ENCODE measurements around the gene ZNF750. TPM values are rescaled to one million over a fixed set of nuclear protein-coding genes. Genes with fewer than 3 reads are reported as not detected.
A peak's percentile ranks its signal among the peaks of the same experiment; 100 is the strongest.

ZNF750 gene
- total RNA-seq, 4 donors from 2014 or later = not detected

GRCh38 chr17:82845163-82845807 is 5.5 kb upstream of the ZNF750 start:
- Histone ChIP-seq H3K4me1 (peaks cover 0 to 11% (median 5%) of the 10 kb centered on the region in 4 donors), H3K9me3 (no peaks in the 10 kb centered on the region), H3K27ac (peak overlapping the region in 2 of 4 donors; percentile 7 to 70), H3K27me3 (no peaks in the 10 kb centered on the region), H3K36me3 (no peaks in the 10 kb centered on the region), H3K4me3 (no peak overlapping the region)
- in situ Hi-C loops (cut with MboI; ENCODE audit: low pct_ligation_motif_present in 1 of 4, low pct_unique_long_range_greater_than_20kb in 1 of 4, low sequenced_read_pairs in 3 of 4) (no loop called here), intact Hi-C loops (cut with DNase I; ENCODE audit: low total_unique reads) (no loop called here)
- DNase-seq = no peak
- TF ChIP-seq CTCF (IDR thresholded peaks at IDR 0.05) (no peak), POLR2A (IDR thresholded peaks at IDR 0.05) (no peak), POLR2AphosphoS5 (IDR thresholded peaks at IDR 0.05) (no peak), EP300 (IDR thresholded peaks at IDR 0.05; ENCODE audit: low read depth) (no peak)
- WGBS, 2 donors (ENCODE audit: low coverage in 1 of 2) = 80 to 84% methylated on average over 17 to 24 of the region's 24 CpGs

GRCh38 chr17:82844796-82845162 is 5.0 kb upstream of the ZNF750 start:
- no peak overlapping the region for H3K27ac ChIP-seq
- no peaks in the 10 kb centered on the region for H3K27me3 ChIP-seq
- 88% methylated on average over 11 of the region's 11 CpGs; no CpG with 5 or more reads in 1 of the 2 donors for WGBS, 2 donors (ENCODE audit: low coverage in 1 of 2)
- H3K9me3 ChIP-seq = no peaks in the 10 kb centered on the region
- TF ChIP-seq POLR2A (IDR thresholded peaks at IDR 0.05) (no peak), EP300 (IDR thresholded peaks at IDR 0.05; ENCODE audit: low read depth) (no peak), POLR2AphosphoS5 (IDR thresholded peaks at IDR 0.05) (no peak), CTCF (IDR thresholded peaks at IDR 0.05) (no peak)
- in situ Hi-C loops (cut with MboI; ENCODE audit: low pct_ligation_motif_present in 1 of 4, low pct_unique_long_range_greater_than_20kb in 1 of 4, low sequenced_read_pairs in 3 of 4) (no loop called here), intact Hi-C loops (cut with DNase I; ENCODE audit: low total_unique reads) (no loop called here)
- H3K4me1 ChIP-seq = peaks cover 0 to 11% (median 5%) of the 10 kb centered on the region in 4 donors
- H3K4me3 ChIP-seq = no peak overlapping the region
- DNase-seq = no peak
- no peaks in the 10 kb centered on the region for H3K36me3 ChIP-seq

DNA sequence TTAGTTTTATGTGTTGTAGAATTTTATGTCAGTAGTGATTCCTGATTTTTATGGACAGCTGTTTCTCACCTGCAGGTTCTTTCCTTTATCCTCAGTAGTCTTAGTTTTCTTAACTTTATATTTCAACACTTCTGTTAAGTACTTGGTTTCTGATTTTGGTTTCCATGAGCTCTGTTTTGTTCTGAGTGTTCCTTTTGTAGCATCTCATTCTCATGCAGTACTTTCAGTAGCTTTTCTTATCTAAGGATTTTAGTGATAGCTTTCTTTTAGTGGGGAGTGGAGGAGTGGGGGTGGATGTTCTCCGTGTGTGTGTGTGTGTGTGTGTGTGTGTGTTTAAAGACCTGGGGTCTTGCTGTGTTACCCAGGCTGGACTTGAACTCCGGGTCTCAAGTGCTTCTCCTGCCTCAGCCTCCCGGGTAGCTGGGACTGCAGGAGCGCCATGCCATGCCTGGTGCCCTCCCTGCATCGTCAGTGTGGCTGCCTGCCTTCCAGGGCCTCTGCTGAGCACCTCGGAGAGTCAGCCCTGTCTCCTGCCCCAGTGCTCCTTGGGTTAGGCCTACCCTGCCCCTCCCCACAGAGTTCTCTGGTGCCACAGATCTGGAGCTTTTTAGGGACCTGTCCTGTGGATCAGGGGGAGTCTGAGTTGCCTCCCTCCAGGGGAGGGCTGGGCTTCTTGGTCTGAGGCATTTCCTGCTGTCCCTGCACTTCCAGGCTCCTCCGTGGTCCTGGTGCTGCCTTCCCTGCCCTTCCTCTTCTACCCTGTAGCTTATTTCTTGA is 4.3 kb upstream of the ZNF750 start:
- Histone ChIP-seq H3K27me3 (no peaks in the 10 kb centered on the region), H3K4me1 (peaks cover 0 to 11% (median 5%) of the 10 kb centered on the region in 4 donors), H3K4me3 (no peak overlapping the region), H3K27ac (no peak overlapping the region), H3K36me3 (no peaks in the 10 kb centered on the region), H3K9me3 (no peaks in the 10 kb centered on the region)
- intact Hi-C loops (cut with DNase I; ENCODE audit: low total_unique reads) = no loop called here
- in situ Hi-C loops (cut with MboI; ENCODE audit: low pct_ligation_motif_present in 1 of 4, low pct_unique_long_range_greater_than_20kb in 1 of 4, low sequenced_read_pairs in 3 of 4) = no loop called here
- TF ChIP-seq POLR2AphosphoS5 (IDR thresholded peaks at IDR 0.05) = no peak
- no peak for TF ChIP-seq CTCF (IDR thresholded peaks at IDR 0.05)
- no peak for TF ChIP-seq EP300 (IDR thresholded peaks at IDR 0.05; ENCODE audit: low read depth)
- no peak for TF ChIP-seq POLR2A (IDR thresholded peaks at IDR 0.05)
- 86% methylated on average over 7 of the region's 7 CpGs; no CpG with 5 or more reads in 1 of the 2 donors for WGBS, 2 donors (ENCODE audit: low coverage in 1 of 2)
- DNase-seq = no peak

DNA sequence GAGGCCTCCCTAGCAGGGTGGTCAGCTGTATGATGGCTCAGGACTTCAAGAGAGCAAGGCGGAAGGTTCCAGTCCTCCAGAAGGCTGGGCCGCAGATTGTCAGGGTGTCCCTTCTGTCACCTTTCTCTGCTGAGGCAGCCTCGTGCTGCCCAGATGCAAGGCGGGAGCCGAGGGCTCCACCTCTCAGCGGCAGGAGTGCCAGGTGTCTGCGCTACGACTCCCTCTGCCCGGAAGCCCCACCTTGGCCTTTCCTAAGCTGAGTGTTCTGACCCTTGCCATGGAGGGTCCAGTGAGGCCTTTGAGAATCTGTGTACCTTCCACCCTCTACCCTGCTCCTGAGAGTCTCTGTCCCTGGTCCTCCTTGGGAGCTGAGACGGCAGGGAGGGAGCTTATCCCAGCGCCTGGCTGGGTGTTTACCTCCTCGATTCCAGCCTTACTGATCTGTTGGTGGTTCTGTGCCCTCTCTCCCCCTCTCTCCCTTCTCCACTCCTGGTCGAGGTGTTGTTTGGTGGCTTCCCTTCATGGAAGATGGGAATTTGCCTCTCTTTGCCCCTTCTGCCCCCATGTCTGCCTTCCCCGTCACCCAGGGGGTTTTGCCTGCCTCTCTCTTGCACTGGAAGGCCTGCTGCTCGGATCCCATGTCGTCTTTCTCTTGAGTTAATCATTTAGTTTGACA is 2.2 kb upstream of the ZNF750 start:
- no peaks in the 10 kb centered on the region for H3K9me3 ChIP-seq
- no peak overlapping the region for H3K27ac ChIP-seq
- in situ Hi-C loops (cut with MboI; ENCODE audit: low pct_ligation_motif_present in 1 of 4, low pct_unique_long_range_greater_than_20kb in 1 of 4, low sequenced_read_pairs in 3 of 4) (no loop called here), intact Hi-C loops (cut with DNase I; ENCODE audit: low total_unique reads) (no loop called here)
- H3K4me1 ChIP-seq = peaks cover 7 to 18% (median 9%) of the 10 kb centered on the region in 4 donors
- H3K4me3 ChIP-seq = no peak overlapping the region
- WGBS, 2 donors (ENCODE audit: low coverage in 1 of 2) = 60 to 90% methylated on average over 1 to 14 of the region's 16 CpGs
- TF ChIP-seq POLR2A (IDR thresholded peaks at IDR 0.05) = no peak
- no peak for TF ChIP-seq POLR2AphosphoS5 (IDR thresholded peaks at IDR 0.05)
- TF ChIP-seq CTCF (IDR thresholded peaks at IDR 0.05) = no peak
- no peak for TF ChIP-seq EP300 (IDR thresholded peaks at IDR 0.05; ENCODE audit: low read depth)
- no peak for DNase-seq
- no peaks in the 10 kb centered on the region for H3K36me3 ChIP-seq
- H3K27me3 ChIP-seq = no peaks in the 10 kb centered on the region

Data from transverse colon (tissue), 4 donors.